Measurements from ENCODE around the gene HIC1.
"Not testable (repeated sequence)": the region's sequence is repeated elsewhere in the genome, so short reads cannot be mapped to it uniquely, and the experiment has no call there.

Gene HIC1, protein sequence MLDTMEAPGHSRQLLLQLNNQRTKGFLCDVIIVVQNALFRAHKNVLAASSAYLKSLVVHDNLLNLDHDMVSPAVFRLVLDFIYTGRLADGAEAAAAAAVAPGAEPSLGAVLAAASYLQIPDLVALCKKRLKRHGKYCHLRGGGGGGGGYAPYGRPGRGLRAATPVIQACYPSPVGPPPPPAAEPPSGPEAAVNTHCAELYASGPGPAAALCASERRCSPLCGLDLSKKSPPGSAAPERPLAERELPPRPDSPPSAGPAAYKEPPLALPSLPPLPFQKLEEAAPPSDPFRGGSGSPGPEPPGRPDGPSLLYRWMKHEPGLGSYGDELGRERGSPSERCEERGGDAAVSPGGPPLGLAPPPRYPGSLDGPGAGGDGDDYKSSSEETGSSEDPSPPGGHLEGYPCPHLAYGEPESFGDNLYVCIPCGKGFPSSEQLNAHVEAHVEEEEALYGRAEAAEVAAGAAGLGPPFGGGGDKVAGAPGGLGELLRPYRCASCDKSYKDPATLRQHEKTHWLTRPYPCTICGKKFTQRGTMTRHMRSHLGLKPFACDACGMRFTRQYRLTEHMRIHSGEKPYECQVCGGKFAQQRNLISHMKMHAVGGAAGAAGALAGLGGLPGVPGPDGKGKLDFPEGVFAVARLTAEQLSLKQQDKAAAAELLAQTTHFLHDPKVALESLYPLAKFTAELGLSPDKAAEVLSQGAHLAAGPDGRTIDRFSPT

DNA sequence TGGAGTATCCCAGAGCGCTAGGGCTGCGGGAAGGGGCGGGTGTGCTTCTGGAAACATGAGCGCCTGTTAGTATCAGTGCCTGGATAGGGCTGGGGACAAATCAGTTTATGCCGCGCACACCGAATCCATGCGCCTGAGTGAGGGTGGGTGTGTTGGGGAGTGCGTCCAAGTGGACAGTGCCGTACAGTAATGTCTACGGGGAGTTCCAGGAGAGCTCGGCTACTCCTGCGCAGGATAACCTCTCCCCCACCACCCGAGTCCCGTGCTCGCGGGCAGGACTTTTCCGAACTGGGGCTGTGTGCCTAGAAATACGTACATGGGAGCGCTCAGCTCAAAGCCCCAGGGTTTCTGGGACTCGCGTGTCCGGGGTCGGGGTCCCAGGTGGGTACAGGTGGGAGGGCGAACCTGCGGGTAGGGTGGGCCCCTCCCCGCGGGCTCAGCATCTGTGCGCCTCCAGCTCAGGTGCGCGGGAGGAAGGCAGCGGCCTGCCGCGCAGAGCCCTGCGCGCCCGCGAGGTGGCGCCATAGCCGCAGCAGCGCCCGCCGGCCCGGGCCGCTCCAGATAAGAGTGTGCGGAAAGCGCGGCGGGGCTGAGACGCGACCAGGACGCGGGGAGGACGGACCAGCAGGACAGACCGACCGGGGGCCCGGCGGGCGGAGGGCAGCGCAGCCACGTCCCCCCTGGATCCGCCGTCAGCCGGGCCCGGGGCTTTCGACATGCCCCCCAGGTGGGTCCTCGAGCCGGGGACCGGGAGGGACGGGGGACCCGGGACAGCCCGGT, at the start of gene HIC1:
TSS of gene HIC1 (plus strand) at position 592 of the 780 bp plus-strand sequence. CDS start 1,588 bp downstream, outside the sequence.
- DNase-seq (ENCODE audit: low read depth) = peak; percentile 64

DNA sequence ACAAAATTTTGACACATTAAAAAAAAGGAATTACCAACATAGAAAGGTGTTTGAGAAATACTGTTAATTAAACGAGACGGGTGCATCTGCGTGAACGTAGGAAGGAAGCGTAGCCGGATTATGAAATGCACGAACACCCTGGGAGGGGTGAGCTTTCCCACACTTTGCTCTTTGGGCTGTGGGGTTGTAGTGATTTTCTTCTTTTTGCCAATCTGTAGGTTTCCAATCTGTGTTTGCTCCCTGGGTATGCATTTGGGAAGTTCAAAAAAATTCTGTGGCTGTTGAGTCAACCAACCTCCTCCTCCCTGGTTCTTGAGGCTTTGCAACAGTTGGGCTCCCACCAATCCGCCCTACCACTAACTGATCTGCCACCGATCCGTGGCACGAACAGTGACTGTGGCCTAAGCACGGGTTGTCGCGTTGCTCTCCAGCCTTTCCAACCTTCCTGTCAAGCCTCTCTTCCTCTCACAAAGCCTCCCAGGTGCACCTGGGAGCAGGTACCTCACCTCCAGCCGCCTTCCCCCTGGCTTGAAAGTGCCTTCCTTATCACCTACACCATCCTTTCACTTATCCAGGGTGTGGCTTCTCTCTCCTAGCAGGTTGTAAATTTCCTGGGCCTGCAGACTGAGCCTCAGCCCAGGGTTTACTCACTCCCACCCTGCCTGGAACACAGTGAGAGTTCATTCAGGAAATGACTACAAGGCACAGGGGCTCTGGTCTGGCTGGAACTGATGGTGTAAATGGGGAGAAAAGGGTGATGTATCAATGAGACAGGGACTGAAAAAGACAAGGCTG, 46.4 kb upstream of the HIC1 start:
- DNase-seq (ENCODE audit: low read depth) = no peak

- no peak for DNase-seq (ENCODE audit: low read depth)
Observed at GRCh38 chr17:2009737-2010136, 45.2 kb upstream of the HIC1 start.

DNA sequence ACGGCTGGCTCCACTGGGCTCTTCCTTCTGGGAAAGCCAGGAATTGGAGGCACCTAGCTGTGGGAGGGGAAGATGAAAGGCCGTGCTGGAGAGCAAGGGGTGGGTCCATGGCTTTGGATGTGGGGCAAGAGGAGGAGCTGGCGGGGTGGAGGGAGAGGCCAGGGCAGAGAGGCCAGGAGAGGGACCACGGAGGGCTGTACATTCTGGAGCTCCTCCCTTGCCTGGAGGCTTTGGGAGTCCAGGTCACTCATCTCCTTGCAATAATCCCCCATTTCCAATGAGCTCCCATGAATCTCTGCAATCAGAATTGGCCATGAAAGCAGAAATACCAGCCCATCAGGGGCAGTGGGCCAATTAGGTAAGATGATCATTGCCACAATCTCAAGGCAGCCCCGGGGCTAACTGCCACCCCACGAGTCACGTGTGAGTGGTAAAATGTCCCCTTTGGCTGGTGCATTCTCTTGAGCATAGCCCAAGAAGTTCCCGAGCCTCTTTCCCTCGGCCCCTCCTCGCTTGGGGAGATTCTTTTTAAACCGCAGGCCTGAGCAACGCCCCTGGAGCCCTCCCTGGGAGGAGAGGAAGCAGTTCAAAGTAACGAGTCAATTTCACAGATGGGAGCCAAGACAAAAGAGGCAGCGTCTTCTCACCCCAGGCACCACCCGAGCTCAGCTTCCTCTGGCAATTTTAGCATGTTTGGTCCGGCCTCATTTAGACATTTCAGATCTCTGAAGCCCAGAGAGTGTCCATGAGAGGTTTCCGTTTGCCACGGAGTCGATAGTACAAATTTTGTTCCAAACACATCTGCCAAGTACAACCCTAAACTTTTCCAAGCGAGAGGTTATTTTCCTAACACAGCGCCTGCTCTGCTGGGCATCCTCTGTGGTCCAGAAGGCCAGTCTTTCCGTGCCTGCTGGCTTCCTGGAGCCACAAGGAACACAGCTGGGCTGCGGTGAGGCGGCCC, 43.2 kb upstream of the HIC1 start:
- DNase-seq (ENCODE audit: low read depth) = no peak

GRCh38 chr17:2012499-2012898, 42.4 kb upstream of the HIC1 start:
- DNase-seq (ENCODE audit: low read depth) = no peak

GRCh38 chr17:2013220-2013993, 41.5 kb upstream of the HIC1 start:
- DNase-seq (ENCODE audit: low read depth) = not testable (repeated sequence)

DNA sequence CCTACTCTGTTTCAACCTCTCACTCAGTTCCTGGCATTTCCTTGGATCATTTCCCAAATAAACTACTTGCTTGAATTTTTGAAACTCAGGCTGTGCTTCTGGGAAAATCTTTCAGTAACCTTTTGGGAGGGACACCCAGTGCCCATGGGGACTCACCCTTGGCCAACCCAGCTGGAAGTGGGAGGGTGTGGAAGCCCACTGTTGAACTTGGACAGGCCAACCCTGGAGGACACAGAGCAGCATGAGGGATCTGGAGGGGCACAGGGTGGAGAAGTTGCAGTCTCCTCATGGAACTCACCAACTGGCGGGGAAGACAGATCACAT, 40.9 kb upstream of the HIC1 start:
- no peak for DNase-seq (ENCODE audit: low read depth)

DNA sequence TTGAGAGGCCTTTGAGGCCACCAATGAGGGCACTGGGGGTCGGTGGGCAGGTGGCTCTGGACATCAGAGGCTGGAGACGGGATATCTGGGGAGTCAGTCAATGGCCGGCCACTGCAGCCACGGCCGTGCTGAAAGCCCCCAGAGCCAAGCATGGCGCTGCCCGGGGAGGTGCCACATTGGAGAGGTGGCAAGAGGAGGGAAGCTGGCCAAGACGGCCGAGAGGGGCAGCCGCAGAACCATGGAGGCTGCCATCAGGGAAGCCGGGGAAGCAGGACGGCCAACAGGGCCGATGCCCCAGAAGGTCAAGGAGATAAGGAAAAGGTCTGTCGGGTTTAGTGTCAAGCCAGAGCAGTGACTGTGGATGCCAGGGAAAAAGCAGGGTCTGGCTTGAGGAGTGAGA, 39.6 kb upstream of the HIC1 start:
- no peak for DNase-seq (ENCODE audit: low read depth)

DNA sequence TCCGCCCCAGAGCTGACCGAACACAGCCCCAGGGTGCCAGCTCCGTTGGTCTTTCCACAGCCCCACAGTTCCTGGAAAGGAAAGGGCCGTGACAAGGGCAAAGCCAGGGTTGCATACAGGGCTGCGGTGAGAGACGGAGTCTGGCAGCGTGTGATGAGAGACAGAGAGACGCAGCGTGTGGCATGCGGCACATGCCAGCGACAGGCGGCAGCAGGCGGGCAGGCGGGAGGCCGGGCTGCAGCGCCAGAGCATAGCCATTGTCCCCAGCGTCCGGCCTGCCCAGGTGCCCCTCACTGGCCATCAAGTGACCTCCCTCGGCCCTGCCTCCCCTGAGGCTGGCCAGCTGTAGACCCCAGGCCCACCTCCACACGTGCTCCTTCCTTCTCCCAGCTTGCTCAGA, 38.4 kb upstream of the HIC1 start:
- DNase-seq (ENCODE audit: low read depth) = no peak

DNA sequence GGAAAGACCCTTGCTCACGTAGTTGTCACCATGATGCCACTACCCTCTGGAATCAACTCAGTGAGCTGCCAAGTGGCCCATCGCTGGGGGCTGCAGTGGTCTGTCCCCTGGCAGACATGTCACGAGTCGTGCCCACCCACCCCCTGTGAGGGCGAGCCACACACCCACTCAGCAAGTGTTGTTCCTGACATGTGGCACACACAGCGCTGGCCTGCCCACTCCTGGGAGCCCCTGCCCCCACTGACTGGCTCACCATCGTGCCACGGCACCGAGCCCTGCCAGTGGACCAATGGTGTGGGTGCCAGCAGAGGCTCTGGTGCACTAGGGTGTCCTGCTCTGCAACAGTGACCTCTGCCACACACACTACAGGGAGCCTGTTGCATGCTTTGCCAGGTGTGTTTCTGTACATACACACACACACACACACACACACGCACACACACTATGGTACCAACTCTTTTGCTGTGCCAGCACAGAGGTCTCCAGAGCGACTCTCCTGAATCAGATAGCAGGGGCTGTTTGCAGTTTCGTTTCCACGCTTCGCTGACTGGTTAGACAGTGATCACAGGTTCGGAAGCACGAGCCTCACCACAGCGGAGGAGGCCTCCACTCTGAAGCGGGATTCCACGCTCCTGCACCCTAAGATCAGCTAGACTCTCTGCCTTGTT, 37.5 kb upstream of the HIC1 start:
- no peak for DNase-seq (ENCODE audit: low read depth)

DNA sequence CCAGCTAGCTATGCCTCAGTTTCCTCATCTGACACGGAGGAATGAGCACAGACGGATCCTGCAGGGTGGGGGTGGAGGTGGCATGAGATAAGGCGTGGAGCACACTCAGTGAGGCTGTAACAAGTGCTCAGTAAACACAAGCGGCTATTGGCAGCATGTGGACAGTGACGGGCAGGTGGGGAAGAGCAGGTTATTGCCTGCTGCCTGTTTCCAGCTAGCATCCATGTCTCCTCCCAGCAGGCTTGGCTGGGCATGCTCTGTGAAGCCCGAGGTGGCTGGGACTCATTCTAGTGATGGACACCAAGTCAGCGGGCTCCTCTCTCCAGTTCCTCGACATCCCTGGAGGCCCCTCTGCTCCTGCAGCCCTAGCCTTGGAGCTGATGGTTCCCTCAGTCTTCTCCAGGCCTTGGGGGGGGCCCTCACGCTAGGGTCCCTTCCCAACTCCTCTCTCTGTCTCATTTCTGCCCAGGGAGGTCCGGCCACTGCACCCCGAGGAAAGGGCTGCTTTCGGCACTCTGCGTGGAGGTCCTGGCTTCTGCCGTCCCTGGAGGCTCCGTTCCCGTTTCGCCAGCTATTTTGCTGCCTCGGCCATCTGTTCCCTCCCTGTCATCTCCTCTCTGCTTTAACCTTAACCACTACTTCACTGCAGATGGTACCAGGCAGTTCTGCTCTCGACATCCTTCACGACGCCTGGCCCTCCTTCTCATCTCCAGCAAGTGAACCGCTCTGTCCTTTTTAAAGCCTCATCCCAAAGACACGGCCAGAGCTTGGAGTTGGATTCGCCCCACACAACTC, 36.0 kb upstream of the HIC1 start:
- no peak for DNase-seq (ENCODE audit: low read depth)

DNA sequence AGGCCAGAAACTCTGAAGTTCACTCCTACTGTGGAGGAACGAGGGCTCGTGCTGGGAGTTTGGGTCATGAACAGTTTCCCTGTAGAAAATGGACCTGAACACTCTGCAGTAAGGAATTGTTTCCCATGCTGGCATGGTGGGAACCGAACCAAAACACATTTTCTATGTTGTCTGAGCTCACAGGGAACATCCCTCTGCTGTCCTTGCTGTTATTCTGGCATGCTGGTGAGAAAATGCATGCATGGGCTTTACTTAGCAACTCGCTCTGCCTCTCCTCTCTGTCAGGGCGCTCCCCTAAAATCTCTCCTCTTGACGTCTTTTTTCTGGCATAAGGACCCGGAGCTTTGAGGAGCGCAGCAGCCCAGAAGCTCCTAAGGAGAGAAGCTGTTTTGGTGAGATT, 35.2 kb upstream of the HIC1 start:
- DNase-seq (ENCODE audit: low read depth) = no peak

DNA sequence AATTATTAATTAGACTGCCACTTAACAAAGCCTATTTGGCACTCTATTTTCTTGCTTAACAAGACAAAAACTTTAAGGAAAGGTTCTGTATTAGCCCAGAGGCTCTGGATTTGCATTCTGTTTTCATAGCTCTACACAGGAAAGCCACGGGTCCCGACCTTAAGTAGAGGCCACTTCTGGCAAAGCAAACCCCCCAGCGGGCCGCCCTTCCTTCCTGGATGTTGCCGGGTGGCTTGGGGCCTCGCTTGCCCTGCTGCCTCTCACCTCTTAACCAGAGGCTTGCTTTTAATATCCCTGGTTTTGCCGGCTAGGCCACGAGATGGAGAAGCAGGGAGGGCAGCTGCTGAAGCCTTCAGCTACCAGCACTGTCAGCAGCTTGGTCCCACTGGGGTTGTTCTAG, 34.2 kb upstream of the HIC1 start:
- no peak for DNase-seq (ENCODE audit: low read depth)

DNA sequence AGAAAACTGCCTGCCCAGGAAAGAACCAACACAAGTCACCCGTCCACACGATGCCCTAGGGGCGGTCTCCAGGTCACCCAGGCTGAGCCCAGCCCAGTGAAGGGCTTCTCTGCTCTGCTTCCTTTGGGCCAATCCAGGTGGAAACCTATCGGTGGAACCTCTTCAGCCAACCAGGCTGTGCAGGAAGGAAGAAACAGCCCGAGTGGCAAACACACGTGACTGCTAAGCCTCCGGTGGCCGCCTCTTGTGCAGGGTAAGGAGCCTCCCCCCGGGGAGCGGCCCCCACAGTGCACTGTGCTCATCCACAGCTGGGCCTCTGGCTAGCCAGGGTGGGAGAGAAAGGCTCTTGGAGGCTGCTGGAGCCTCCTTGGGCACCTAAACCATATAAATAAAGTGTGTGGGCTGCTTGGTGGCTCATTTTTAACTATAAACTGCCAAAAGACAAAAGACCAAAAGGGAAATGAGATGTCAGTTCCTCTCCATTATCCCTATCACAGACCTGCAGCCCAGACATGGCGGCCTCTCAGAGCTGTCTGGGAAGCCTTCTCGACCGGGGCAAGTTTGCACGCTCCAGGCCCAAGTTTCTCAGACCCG, 32.2 kb upstream of the HIC1 start:
- no peak for DNase-seq (ENCODE audit: low read depth)

GRCh38 chr17:2023256-2023655, 31.6 kb upstream of the HIC1 start:
- DNase-seq (ENCODE audit: low read depth) = no peak

- no peak for DNase-seq (ENCODE audit: low read depth)
Observed at GRCh38 chr17:2023692-2024571, 31.0 kb upstream of the HIC1 start.

- no peak for DNase-seq (ENCODE audit: low read depth)
Observed at GRCh38 chr17:2024572-2025219, 30.2 kb upstream of the HIC1 start.

Measured in activated T-cell treated with anti-CD3 and anti-CD28 coated beads for 1 hour (primary cell).